ENCODE results near the gene ATG13. TPM values are rescaled to one million over a fixed set of nuclear protein-coding genes. Genes with fewer than 3 reads are reported as not detected.
"Not testable (repeated sequence)": the region's sequence is repeated elsewhere in the genome, so short reads cannot be mapped to it uniquely, and the experiment has no call there.

Gene ATG13
- total RNA-seq, 2 experiments from 2014 or later: 46.4 to 53.2 TPM

- H3K4me3 ChIP-seq (ENCODE audit: low read depth, low read length, poor library complexity, severe bottlenecking): no peak overlapping the region
- H3K4me1 ChIP-seq (ENCODE audit: insufficient read depth, low read length, poor library complexity, severe bottlenecking): peaks cover 5% of the 10 kb centered on the region
- H3K9me2 ChIP-seq (ENCODE audit: insufficient read depth, low read length): no peaks in the 10 kb centered on the region
- no peak overlapping the region for H3K4me2 ChIP-seq (ENCODE audit: low read length)
- 0 out of 2 replicates have a peak, but pooled peaks cover 3% of the 10 kb centered on the region for H4K20me1 ChIP-seq (ENCODE audit: insufficient read depth, low read length)
- H3K27ac ChIP-seq (ENCODE audit: low read depth, low read length, poor library complexity, severe bottlenecking): no peak overlapping the region
- CTCF ChIA-PET (ENCODE audit: unreplicated experiment): no interaction called here
- peaks cover 17% of the 10 kb centered on the region; the same call in 1 of the 2 replicates for H3K36me3 ChIP-seq (ENCODE audit: insufficient read depth, low read length)
- DNase-seq (ENCODE audit: low spot score): no peak
- H3K79me2 ChIP-seq (ENCODE audit: insufficient read depth, low read depth, low read length): peaks cover 76% of the 10 kb centered on the region
- H2AFZ ChIP-seq (ENCODE audit: low read length): no peak overlapping the region
- intact Hi-C loops (cut with micrococcal nuclease; ENCODE audit: unreplicated experiment): no loop called here
- TF ChIP-seq EZH2phosphoT487 (IDR thresholded peaks at IDR 0.05; ENCODE audit: borderline replicate concordance, low read depth, low read length): no peak
- TF ChIP-seq CTCF (conservative IDR thresholded peaks at IDR 0.05; ENCODE audit: low read length): no peak
- POLR2A ChIA-PET: interaction anchor here (0.6 kb wide), 1 partner anchor 1106 kb away, joined by 3 read pairs; no protein-coding TSS in a partner anchor
- no TSS peak for BruUV-seq (replicated peaks)
- no peaks in the 10 kb centered on the region; the same call in 1 of the 2 replicates for H3K9me3 ChIP-seq (ENCODE audit: low read length)
Measured at GRCh38 chr11:46574656-46575055, 42.7 kb upstream of the ATG13 start.

GRCh38 chr11:46577058-46577457 lies 40.3 kb upstream of the ATG13 start:
- no peak overlapping the region for H3K4me3 ChIP-seq (ENCODE audit: low read depth, low read length, poor library complexity, severe bottlenecking)
- H3K4me2 ChIP-seq (ENCODE audit: low read length): no peak overlapping the region
- no TSS peak for BruUV-seq (replicated peaks)
- DNase-seq (ENCODE audit: low spot score): no peak
- peaks cover 5% of the 10 kb centered on the region for H3K4me1 ChIP-seq (ENCODE audit: insufficient read depth, low read length, poor library complexity, severe bottlenecking)
- ChIA-PET CTCF (ENCODE audit: unreplicated experiment) (no interaction called here), POLR2A (no interaction called here)
- no peak overlapping the region for H2AFZ ChIP-seq (ENCODE audit: low read length)
- H4K20me1 ChIP-seq (ENCODE audit: insufficient read depth, low read length): 0 out of 2 replicates have a peak, but pooled peaks cover 3% of the 10 kb centered on the region
- peaks cover 22% of the 10 kb centered on the region for H3K36me3 ChIP-seq (ENCODE audit: insufficient read depth, low read length)
- peaks cover 82% of the 10 kb centered on the region for H3K79me2 ChIP-seq (ENCODE audit: insufficient read depth, low read depth, low read length)
- H3K9me3 ChIP-seq (ENCODE audit: low read length): no peaks in the 10 kb centered on the region; the same call in 1 of the 2 replicates
- no peak overlapping the region for H3K27ac ChIP-seq (ENCODE audit: low read depth, low read length, poor library complexity, severe bottlenecking)
- intact Hi-C loops (cut with micrococcal nuclease; ENCODE audit: unreplicated experiment): no loop called here
- TF ChIP-seq CTCF (conservative IDR thresholded peaks at IDR 0.05; ENCODE audit: low read length): no peak
- no peaks in the 10 kb centered on the region for H3K9me2 ChIP-seq (ENCODE audit: insufficient read depth, low read length)

- Histone ChIP-seq H3K27ac (ENCODE audit: low read depth, low read length, poor library complexity, severe bottlenecking) (no peak overlapping the region), H3K4me3 (ENCODE audit: low read depth, low read length, poor library complexity, severe bottlenecking) (no peak overlapping the region), H4K20me1 (ENCODE audit: insufficient read depth, low read length) (no peaks in the 10 kb centered on the region), H3K9me2 (ENCODE audit: insufficient read depth, low read length) (no peaks in the 10 kb centered on the region), H3K36me3 (ENCODE audit: insufficient read depth, low read length) (peaks cover 29% of the 10 kb centered on the region), H3K4me2 (ENCODE audit: low read length) (no peak overlapping the region), H3K9me3 (ENCODE audit: low read length) (peaks cover 8% of the 10 kb centered on the region; the same call in 1 of the 2 replicates), H3K79me2 (ENCODE audit: insufficient read depth, low read depth, low read length) (peaks cover 63% of the 10 kb centered on the region), H2AFZ (ENCODE audit: low read length) (no peak overlapping the region), H3K4me1 (ENCODE audit: insufficient read depth, low read length, poor library complexity, severe bottlenecking) (no peaks in the 10 kb centered on the region)
- POLR2A ChIA-PET: no interaction called here
- intact Hi-C loops (cut with micrococcal nuclease; ENCODE audit: unreplicated experiment): no loop called here
- BruUV-seq (replicated peaks): no TSS peak
- CTCF ChIA-PET (ENCODE audit: unreplicated experiment): no interaction called here
- DNase-seq (ENCODE audit: low spot score): no peak
- TF ChIP-seq CTCF (conservative IDR thresholded peaks at IDR 0.05; ENCODE audit: low read length): no peak
- TF ChIP-seq EZH2phosphoT487 (IDR thresholded peaks at IDR 0.05; ENCODE audit: borderline replicate concordance, low read depth, low read length): no peak
Measured at GRCh38 chr11:46582588-46582987, 34.8 kb upstream of the ATG13 start.

DNA sequence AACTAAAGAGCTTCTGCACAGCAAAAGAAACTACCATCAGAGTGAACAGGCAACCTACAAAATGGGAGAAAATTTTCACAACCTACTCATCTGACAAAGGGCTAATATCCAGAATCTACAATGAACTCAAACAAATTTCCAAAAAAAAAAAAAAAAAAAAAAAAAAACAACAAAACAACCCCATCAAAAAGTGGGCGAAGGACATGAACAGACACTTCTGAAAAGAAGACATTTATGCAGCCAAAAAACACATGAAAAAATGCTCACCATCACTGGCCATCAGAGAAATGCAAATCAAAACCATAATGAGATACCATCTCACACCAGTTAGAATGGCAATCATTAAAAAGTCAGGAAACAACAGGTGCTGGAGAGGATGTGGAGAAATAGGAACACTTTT lies 33.8 kb upstream of the ATG13 start:
- POLR2A ChIA-PET: not testable (repeated sequence)

More for the DNA sequence above, 33.8 kb upstream of the ATG13 start:
- H3K9me2 ChIP-seq (ENCODE audit: insufficient read depth, low read length); CTCF ChIA-PET (ENCODE audit: unreplicated experiment); H3K9me3 ChIP-seq (ENCODE audit: low read length); H3K4me1 ChIP-seq (ENCODE audit: insufficient read depth, low read length, poor library complexity, severe bottlenecking); intact Hi-C loops (cut with micrococcal nuclease; ENCODE audit: unreplicated experiment); H3K27ac ChIP-seq (ENCODE audit: low read depth, low read length, poor library complexity, severe bottlenecking); H2AFZ ChIP-seq (ENCODE audit: low read length); H4K20me1 ChIP-seq (ENCODE audit: insufficient read depth, low read length); H3K4me2 ChIP-seq (ENCODE audit: low read length); H3K4me3 ChIP-seq (ENCODE audit: low read depth, low read length, poor library complexity, severe bottlenecking); DNase-seq (ENCODE audit: low spot score); BruUV-seq (replicated peaks): not testable (repeated sequence)
- peaks cover 65% of the 10 kb centered on the region for H3K79me2 ChIP-seq (ENCODE audit: insufficient read depth, low read depth, low read length)
- H3K36me3 ChIP-seq (ENCODE audit: insufficient read depth, low read length): peaks cover 37% of the 10 kb centered on the region
